Activated T-helper 2 cell treated with anti-CD3 and anti-CD28 coated beads, Interferon-gamma antibody, Interleukin-2, Interleukin-4, amounts not matched to agents 10 μg/mL and 5 μg/mL and 100 μg/mL, durations not matched to agents 14 hours and 24 hours and 36 hours (primary cell): ENCODE measurements around the gene ZNF775. TPM values are rescaled to one million over a fixed set of nuclear protein-coding genes. Genes with fewer than 3 reads are reported as not detected.

Experiments
- DNase-seq: peaks from one replicate; pipeline ENCODE4 v3.0.0; 2021; ENCODE audit warnings: low spot score
- H3K27ac Mint-ChIP-seq: one replicate; pipeline ENCODE4 v1.8.0; 2021; ENCODE audit warnings: mixed read lengths
- H3K27me3 Mint-ChIP-seq: one replicate; pipeline ENCODE4 v1.8.0; 2021; ENCODE audit warnings: low read depth, mixed read lengths
- H3K36me3 Mint-ChIP-seq: one replicate; pipeline ENCODE4 v1.8.0; 2021; ENCODE audit warnings: low read depth, mixed read lengths
- H3K4me1 Mint-ChIP-seq: one replicate; pipeline ENCODE4 v1.8.0; 2021; ENCODE audit warnings: low read depth, mixed read lengths
- H3K4me3 Mint-ChIP-seq: one replicate; pipeline ENCODE4 v1.8.0; 2021; ENCODE audit warnings: low read depth, mild to moderate bottlenecking, moderate library complexity, mixed read lengths
- H3K9me3 Mint-ChIP-seq: one replicate; pipeline ENCODE4 v1.8.0; 2021; ENCODE audit warnings: mixed read lengths
- intact Hi-C: fragments of 100-400 bp; cut with micrococcal nuclease; formaldehyde crosslinking; loops from one replicate; pipeline ENCODE4 v1.15.1; 2023
- total RNA-seq: library from RNA; stranded (reverse); gene quantifications from 2 replicates; pipeline ENCODE4 v1.2.3, GENCODE V29; 2022

ZNF775 gene
- total RNA-seq, 1 donor from 2014 or later: 4.5 TPM

GRCh38 chr7:150374026-150374425, 5.1 kb upstream of the ZNF775 start:
- Mint-ChIP-seq H3K9me3 (no peaks in the 10 kb centered on the region), H3K27me3 (no peaks in the 10 kb centered on the region), H3K36me3 (peaks cover 50% of the 10 kb centered on the region), H3K4me1 (peaks cover 48% of the 10 kb centered on the region), H3K4me3 (no peak overlapping the region), H3K27ac (peak overlapping the region; percentile 77)
- no peak for DNase-seq
- intact Hi-C loops: no loop called here

- H3K36me3 Mint-ChIP-seq: peaks cover 46% of the 10 kb centered on the region
- H3K27me3 Mint-ChIP-seq: no peaks in the 10 kb centered on the region
- H3K9me3 Mint-ChIP-seq: no peaks in the 10 kb centered on the region
- intact Hi-C loops: no loop called here
- no peak for DNase-seq
- peak overlapping the region; percentile 77 for H3K27ac Mint-ChIP-seq
- no peak overlapping the region for H3K4me3 Mint-ChIP-seq
- H3K4me1 Mint-ChIP-seq: peaks cover 47% of the 10 kb centered on the region
Measured at GRCh38 chr7:150374472-150374871, 4.7 kb upstream of the ZNF775 start.

- no peak for DNase-seq
- Mint-ChIP-seq H3K36me3 (peaks cover 39% of the 10 kb centered on the region), H3K4me1 (peaks cover 47% of the 10 kb centered on the region), H3K27ac (peak overlapping the region; percentile 90), H3K9me3 (no peaks in the 10 kb centered on the region), H3K4me3 (peak overlapping the region; percentile 65), H3K27me3 (no peaks in the 10 kb centered on the region)
- intact Hi-C loops: loop anchor here (5.0 kb wide), 3 partner anchors 356 to 504 kb away; partner anchors contain the start of gene ATP6V0E2
Measured at GRCh38 chr7:150375662-150376521, 3.2 kb upstream of the ZNF775 start.

- Mint-ChIP-seq H3K27ac (peak overlapping the region; percentile 90), H3K36me3 (peaks cover 38% of the 10 kb centered on the region), H3K4me1 (peaks cover 47% of the 10 kb centered on the region), H3K4me3 (peak overlapping the region; percentile 65), H3K9me3 (no peaks in the 10 kb centered on the region), H3K27me3 (no peaks in the 10 kb centered on the region)
- intact Hi-C loops: loop anchor here (5.0 kb wide), 3 partner anchors 356 to 504 kb away; partner anchors contain the start of gene ATP6V0E2
- no peak for DNase-seq
Measured at GRCh38 chr7:150376560-150376959, 2.6 kb upstream of the ZNF775 start.

GRCh38 chr7:150377196-150377595, 1.9 kb upstream of the ZNF775 start:
- Mint-ChIP-seq H3K36me3 (peaks cover 38% of the 10 kb centered on the region), H3K4me1 (peaks cover 47% of the 10 kb centered on the region), H3K27me3 (no peaks in the 10 kb centered on the region), H3K27ac (peak overlapping the region; percentile 76), H3K4me3 (no peak overlapping the region), H3K9me3 (no peaks in the 10 kb centered on the region)
- DNase-seq: no peak
- intact Hi-C loops: loop anchor here (5.0 kb wide), 3 partner anchors 355 to 505 kb away; partner anchors contain the start of gene ATP6V0E2

- Mint-ChIP-seq H3K27ac (peak overlapping the region; percentile 76), H3K4me1 (peaks cover 48% of the 10 kb centered on the region), H3K36me3 (peaks cover 37% of the 10 kb centered on the region), H3K9me3 (no peaks in the 10 kb centered on the region), H3K27me3 (no peaks in the 10 kb centered on the region), H3K4me3 (peak overlapping the region; percentile 78)
- DNase-seq: no peak
- intact Hi-C loops: loop anchor here (5.0 kb wide), 3 partner anchors 355 to 505 kb away; partner anchors contain the start of gene ATP6V0E2
Measured at GRCh38 chr7:150377635-150378034, 1.5 kb upstream of the ZNF775 start.

GRCh38 chr7:150378115-150378852, 846 bp upstream of the ZNF775 start:
- peaks cover 52% of the 10 kb centered on the region for H3K4me1 Mint-ChIP-seq
- intact Hi-C loops: loop anchor here (5.0 kb wide), 3 partner anchors 354 to 506 kb away; partner anchors contain the start of gene ATP6V0E2

GRCh38 chr7:150379441-150380379, 580 bp downstream of the ZNF775 start:
- Mint-ChIP-seq H3K9me3 (no peaks in the 10 kb centered on the region), H3K4me1 (peaks cover 44% of the 10 kb centered on the region), H3K27ac (peak overlapping the region; percentile 75), H3K4me3 (peak overlapping the region; percentile 94), H3K27me3 (no peaks in the 10 kb centered on the region), H3K36me3 (peaks cover 21% of the 10 kb centered on the region)
- DNase-seq: no peak
- intact Hi-C loops: loop anchor here (1.0 to 5.0 kb wide), 7 partner anchors 10 to 507 kb away; partner anchors contain the start of gene ATP6V0E2

More at GRCh38 chr7:150378115-150378852, 846 bp upstream of the ZNF775 start:
- no peaks in the 10 kb centered on the region for H3K27me3 Mint-ChIP-seq
- peak overlapping the region; percentile 78 for H3K4me3 Mint-ChIP-seq
- DNase-seq: peak; percentile 39
- peak overlapping the region; percentile 76 for H3K27ac Mint-ChIP-seq
- H3K9me3 Mint-ChIP-seq: no peaks in the 10 kb centered on the region
- peaks cover 35% of the 10 kb centered on the region for H3K36me3 Mint-ChIP-seq

- Mint-ChIP-seq H3K27me3 (no peaks in the 10 kb centered on the region), H3K4me3 (peak overlapping the region; percentile 94), H3K9me3 (no peaks in the 10 kb centered on the region), H3K27ac (no peak overlapping the region), H3K4me1 (peaks cover 43% of the 10 kb centered on the region), H3K36me3 (peaks cover 15% of the 10 kb centered on the region)
- intact Hi-C loops: no loop called here
- no peak for DNase-seq
Measured at GRCh38 chr7:150380463-150380862, 1.3 kb downstream of the ZNF775 start.

GRCh38 chr7:150381096-150381495, 2.0 kb downstream of the ZNF775 start:
- Mint-ChIP-seq H3K27me3 (no peaks in the 10 kb centered on the region), H3K4me3 (no peak overlapping the region), H3K9me3 (no peaks in the 10 kb centered on the region), H3K27ac (no peak overlapping the region), H3K36me3 (peaks cover 10% of the 10 kb centered on the region), H3K4me1 (peaks cover 38% of the 10 kb centered on the region)
- no peak for DNase-seq
- intact Hi-C loops: no loop called here

GRCh38 chr7:150381785-150382122, 2.6 kb downstream of the ZNF775 start:
- no peak for DNase-seq

More at GRCh38 chr7:150381785-150382122, 2.6 kb downstream of the ZNF775 start:
- no peak overlapping the region for H3K4me3 Mint-ChIP-seq
- H3K9me3 Mint-ChIP-seq: no peaks in the 10 kb centered on the region
- H3K27me3 Mint-ChIP-seq: no peaks in the 10 kb centered on the region
- H3K36me3 Mint-ChIP-seq: peaks cover 12% of the 10 kb centered on the region
- H3K27ac Mint-ChIP-seq: no peak overlapping the region
- intact Hi-C loops: no loop called here
- H3K4me1 Mint-ChIP-seq: peaks cover 33% of the 10 kb centered on the region
